Kidney epithelial cell (primary cell): ENCODE measurements around the gene SMIM43. TPM values are rescaled to one million over a fixed set of nuclear protein-coding genes. Genes with fewer than 3 reads are reported as not detected.

ENCODE experiments used
- DNase-seq: peaks from one replicate; pipeline ENCODE4 v3.0.0-alpha.2; 2010; ENCODE audit warnings: low read depth
- H3K27me3 ChIP-seq: 2 replicates; pipeline ENCODE4 v1.6.0; 2011; ENCODE audit warnings: low read length; ENCODE audit not compliant: control insufficient read depth, insufficient read depth
- H3K36me3 ChIP-seq: 2 replicates; pipeline ENCODE4 v1.5.1; 2011; ENCODE audit warnings: low read length; ENCODE audit not compliant: control insufficient read depth, insufficient read depth
- H3K4me3 ChIP-seq: 2 replicates; pipeline ENCODE4 v1.5.1; 2011; ENCODE audit warnings: low read depth, mild to moderate bottlenecking, control low read depth, low read length
- CTCF ChIP-seq: IDR thresholded peaks from 2 replicates; pipeline ENCODE4 v1.5.1; 2011; ENCODE audit warnings: mild to moderate bottlenecking, moderate library complexity, low read length, control low read depth, inconsistent platforms; ENCODE audit not compliant: insufficient read depth, poor library complexity, severe bottlenecking
- total RNA-seq: library from RNA; depleted of rRNA; stranded (reverse); fragments of >200 nt; gene quantifications from 2 replicates; pipeline ENCODE4 v1.2.3, GENCODE V29; 2015

Gene SMIM43
- total RNA-seq, 1 donor from 2014 or later, result not detected

GRCh38 chr4:121783210-121783609, 18.2 kb upstream of the SMIM43 start:
- no peak overlapping the region for H3K4me3 ChIP-seq
- no peaks in the 10 kb centered on the region for H3K36me3 ChIP-seq

GRCh38 chr4:121778991-121779628, 14.1 kb upstream of the SMIM43 start:
- Histone ChIP-seq H3K4me3 (no peak overlapping the region), H3K27me3 (no peaks in the 10 kb centered on the region), H3K36me3 (no peaks in the 10 kb centered on the region)
- no peak for DNase-seq
- no peak for TF ChIP-seq CTCF

More at GRCh38 chr4:121783210-121783609, 18.2 kb upstream of the SMIM43 start:
- DNase-seq, result no peak
- no peaks in the 10 kb centered on the region for H3K27me3 ChIP-seq
- no peak for TF ChIP-seq CTCF

- no peak for TF ChIP-seq CTCF
- no peaks in the 10 kb centered on the region for H3K27me3 ChIP-seq
- no peak overlapping the region for H3K4me3 ChIP-seq
- H3K36me3 ChIP-seq, result no peaks in the 10 kb centered on the region
- DNase-seq, result peak; percentile 2
These were observed 12.7 kb upstream of the SMIM43 start for GRCh38 chr4:121777625-121778024.

- TF ChIP-seq CTCF, result no peak
- Histone ChIP-seq H3K36me3 (no peaks in the 10 kb centered on the region), H3K27me3 (no peaks in the 10 kb centered on the region), H3K4me3 (no peak overlapping the region)
- DNase-seq, result no peak
These were observed 11.8 kb upstream of the SMIM43 start for GRCh38 chr4:121776610-121777401.

- TF ChIP-seq CTCF, result no peak
- Histone ChIP-seq H3K36me3 (no peaks in the 10 kb centered on the region), H3K4me3 (no peak overlapping the region), H3K27me3 (peaks cover 4% of the 10 kb centered on the region)
- no peak for DNase-seq
These were observed 8.9 kb upstream of the SMIM43 start for GRCh38 chr4:121773883-121774282.

GRCh38 chr4:121771869-121772268, 6.9 kb upstream of the SMIM43 start:
- Histone ChIP-seq H3K27me3 (peaks cover 4% of the 10 kb centered on the region), H3K4me3 (no peak overlapping the region), H3K36me3 (no peaks in the 10 kb centered on the region)
- DNase-seq, result no peak
- no peak for TF ChIP-seq CTCF
